Transverse colon (tissue), 4 donors: Measurements from ENCODE around the gene APOO.

Source experiments
- POLR2AphosphoS5 ChIP-seq, 3 donors: sonication (generic); formaldehyde crosslinking; IDR thresholded peaks; one replicate each; pipeline ENCODE4 v1.6.1; 2016; ENCODE audit warnings: antibody characterized with exemption in 3 of 3
- TF ChIP-seq, protein P1 (sequence below), 5 experiments: fragments of 200-600 bp in 3 of 5; fragments of 450-650 bp in 2 of 5; sonication (generic) in 3 of 5; IDR thresholded peaks; 1 replicate in 2 of 5; 2 replicates in 3 of 5; pipeline ENCODE4 v1.5.1; 2016 to 2017; ENCODE audit warnings: antibody characterized with exemption in 5 of 5, inconsistent platforms in 3 of 5, mild to moderate bottlenecking in 2 of 5, moderate library complexity in 1 of 5

DNA sequence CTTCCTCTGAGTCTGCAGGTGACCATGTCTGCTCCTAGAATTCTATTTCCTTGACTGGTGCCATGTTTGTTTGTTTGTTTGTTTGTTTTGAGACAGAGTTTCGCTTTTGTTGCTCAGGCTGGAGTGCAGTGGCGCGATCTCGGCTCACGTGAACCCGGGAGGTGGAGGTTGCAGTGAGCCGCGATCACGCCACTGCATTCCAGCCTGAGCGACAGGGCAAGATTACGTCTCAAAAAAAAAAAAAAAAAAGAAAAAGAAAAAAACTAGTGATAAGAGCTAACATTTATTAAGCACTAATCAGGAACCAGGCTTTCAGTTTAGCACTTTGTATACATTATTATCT is 117.6 kb downstream of the APOO start:
- TF ChIP-seq, protein P1, sequence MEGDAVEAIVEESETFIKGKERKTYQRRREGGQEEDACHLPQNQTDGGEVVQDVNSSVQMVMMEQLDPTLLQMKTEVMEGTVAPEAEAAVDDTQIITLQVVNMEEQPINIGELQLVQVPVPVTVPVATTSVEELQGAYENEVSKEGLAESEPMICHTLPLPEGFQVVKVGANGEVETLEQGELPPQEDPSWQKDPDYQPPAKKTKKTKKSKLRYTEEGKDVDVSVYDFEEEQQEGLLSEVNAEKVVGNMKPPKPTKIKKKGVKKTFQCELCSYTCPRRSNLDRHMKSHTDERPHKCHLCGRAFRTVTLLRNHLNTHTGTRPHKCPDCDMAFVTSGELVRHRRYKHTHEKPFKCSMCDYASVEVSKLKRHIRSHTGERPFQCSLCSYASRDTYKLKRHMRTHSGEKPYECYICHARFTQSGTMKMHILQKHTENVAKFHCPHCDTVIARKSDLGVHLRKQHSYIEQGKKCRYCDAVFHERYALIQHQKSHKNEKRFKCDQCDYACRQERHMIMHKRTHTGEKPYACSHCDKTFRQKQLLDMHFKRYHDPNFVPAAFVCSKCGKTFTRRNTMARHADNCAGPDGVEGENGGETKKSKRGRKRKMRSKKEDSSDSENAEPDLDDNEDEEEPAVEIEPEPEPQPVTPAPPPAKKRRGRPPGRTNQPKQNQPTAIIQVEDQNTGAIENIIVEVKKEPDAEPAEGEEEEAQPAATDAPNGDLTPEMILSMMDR (IDR thresholded peaks at IDR 0.05): no peak
- TF ChIP-seq POLR2AphosphoS5 (IDR thresholded peaks at IDR 0.05): no peak
